IMR-90 (cell line): ENCODE measurements around the gene MTFR1L. TPM values are rescaled to one million over a fixed set of nuclear protein-coding genes. Genes with fewer than 3 reads are reported as not detected.

Experiments
- ATAC-seq: fragments of 200-7000 bp; cut with Tn5 transposase; 2 replicates; pipeline ENCODE4 v1.9.1; 2020; ENCODE audit warnings: low read depth, mild to moderate bottlenecking, moderate library complexity
- BruUV-seq: library from RNA; stranded (reverse); fragments of 400-500 nt; replicated peaks from 2 replicates; lab custom pipeline; 2021; lab: Mats Ljungman, UMichigan
- CTCF ChIA-PET: fragments of 300-600 bp; formaldehyde crosslinking; extraction: SDS; loops from one replicate; lab custom pipeline; 2021; ENCODE audit warnings: antibody characterized with exemption; lab: Yijun Ruan, JAX
- POLR2A ChIA-PET: fragments of 300-600 bp; sonication (Branson Sonifier 250); formaldehyde crosslinking; loops from one replicate; lab custom pipeline; 2022; ENCODE audit warnings: antibody characterized with exemption; ENCODE audit not compliant: unreplicated experiment; lab: Charles Lee
- DNase-seq: peaks from one replicate; pipeline ENCODE4 v3.0.0; 2013
- H2AFZ ChIP-seq: replicated peaks from 2 replicates; pipeline ENCODE3; 2013; ENCODE audit warnings: low read length, mild to moderate bottlenecking; ENCODE audit not compliant: poor library complexity
- H2AK5ac ChIP-seq: 2 replicates; pipeline ENCODE4 v1.6.1; 2013; ENCODE audit warnings: low read depth, low read length, inconsistent platforms
- H2AK9ac ChIP-seq: replicated peaks from 2 replicates; pipeline ENCODE3; 2013; ENCODE audit warnings: mild to moderate bottlenecking, low read depth, low read length, moderate library complexity; ENCODE audit not compliant: poor library complexity
- H2BK120ac ChIP-seq: 2 replicates; pipeline ENCODE4 v1.6.1; 2013; ENCODE audit warnings: low read depth, low read length, inconsistent platforms
- H2BK15ac ChIP-seq: 3 replicates; pipeline ENCODE4 v1.6.1; 2013; ENCODE audit warnings: low read depth, low read length, inconsistent platforms
- H2BK20ac ChIP-seq: 2 replicates; pipeline ENCODE4 v1.6.1; 2013; ENCODE audit warnings: low read depth, mild to moderate bottlenecking, inconsistent platforms, low read length, moderate library complexity
- H2BK5ac ChIP-seq: 2 replicates; pipeline ENCODE4 v1.6.1; 2013; ENCODE audit warnings: mild to moderate bottlenecking, low read depth, low read length, inconsistent platforms; ENCODE audit not compliant: poor library complexity, severe bottlenecking
- H3K14ac ChIP-seq: replicated peaks from 2 replicates; pipeline ENCODE4 v1.6.1; 2013; ENCODE audit warnings: low read depth, low read length, inconsistent platforms
- H3K18ac ChIP-seq: 2 replicates; pipeline ENCODE4 v1.6.1; 2013; ENCODE audit warnings: low read depth, low read length, control low read depth
- H3K23ac ChIP-seq: 2 replicates; pipeline ENCODE4 v1.6.1; 2013; ENCODE audit warnings: low read depth, low read length, inconsistent platforms
- H3K27ac ChIP-seq: 2 replicates; pipeline ENCODE4 v1.5.1; 2013; ENCODE audit warnings: mild to moderate bottlenecking, control low read depth, low read length; ENCODE audit not compliant: insufficient read depth
- H3K27me3 ChIP-seq: 2 replicates; pipeline ENCODE4 v1.6.1; 2013; ENCODE audit warnings: low read length; ENCODE audit not compliant: control insufficient read depth, insufficient read depth
- H3K36me3 ChIP-seq: 2 replicates; pipeline ENCODE4 v1.6.1; 2013; ENCODE audit warnings: low read length, mixed read lengths; ENCODE audit not compliant: control insufficient read depth, insufficient read depth
- H3K4ac ChIP-seq: 2 replicates; pipeline ENCODE4 v1.6.1; 2013; ENCODE audit warnings: low read depth, low read length, inconsistent platforms
- H3K4me1 ChIP-seq: 2 replicates; pipeline ENCODE4 v1.6.1; 2013; ENCODE audit warnings: low read length, mixed read lengths; ENCODE audit not compliant: control insufficient read depth, insufficient read depth
- H3K4me2 ChIP-seq: 2 replicates; pipeline ENCODE4 v1.6.1; 2013; ENCODE audit warnings: low read depth, mild to moderate bottlenecking, control low read depth, low read length, moderate library complexity
- H3K4me3 ChIP-seq: 2 replicates; pipeline ENCODE4 v1.5.1; 2013; ENCODE audit warnings: low read depth, mild to moderate bottlenecking, control low read depth, low read length, moderate library complexity; ENCODE audit not compliant: insufficient read depth
- H3K56ac ChIP-seq: 2 replicates; pipeline ENCODE4 v1.6.1; 2013; ENCODE audit warnings: low read length, inconsistent platforms; ENCODE audit not compliant: insufficient read depth; ENCODE audit errors: extremely low read depth
- H3K79me1 ChIP-seq, 2 experiments: 2 replicates each; pipeline ENCODE4 v1.6.1; 2013; ENCODE audit warnings: low read length in 2 of 2, inconsistent platforms in 1 of 2, low read depth in 1 of 2
- H3K9ac ChIP-seq: 2 replicates; pipeline ENCODE4 v1.6.1; 2013; ENCODE audit warnings: low read depth, low read length, control low read depth
- H3K9me1 ChIP-seq: 2 replicates; pipeline ENCODE4 v1.6.1; 2013; ENCODE audit warnings: low read length, inconsistent platforms; ENCODE audit not compliant: insufficient read depth
- H3K9me3 ChIP-seq: 2 replicates; pipeline ENCODE4 v1.6.1; 2013; ENCODE audit warnings: low read length; ENCODE audit not compliant: control insufficient read depth, insufficient read depth
- H4K20me1 ChIP-seq: 2 replicates; pipeline ENCODE4 v1.6.1; 2013; ENCODE audit warnings: low read length, inconsistent platforms; ENCODE audit not compliant: insufficient read depth
- H4K5ac ChIP-seq: 2 replicates; pipeline ENCODE4 v1.6.1; 2013; ENCODE audit warnings: mild to moderate bottlenecking, low read depth, low read length, control low read depth
- H4K8ac ChIP-seq, 2 experiments: 2 replicates each; pipeline ENCODE4 v1.6.1; 2013; ENCODE audit warnings: low read depth in 2 of 2, low read length in 2 of 2, control low read depth in 1 of 2, inconsistent platforms in 1 of 2
- H4K91ac ChIP-seq: 2 replicates; pipeline ENCODE4 v1.6.1; 2013; ENCODE audit warnings: low read depth, low read length, inconsistent platforms; ENCODE audit not compliant: insufficient read depth
- BHLHE40 ChIP-seq: fragments of 150-350 bp; IDR thresholded peaks from 2 replicates; pipeline ENCODE4 v1.6.1; 2016; ENCODE audit warnings: mild to moderate bottlenecking, low read depth, low read length
- CEBPB ChIP-seq: IDR thresholded peaks from 2 replicates; pipeline ENCODE4 v1.6.1; 2012; ENCODE audit warnings: low read depth, low read length, improper control_type of control experiment
- CHD1 ChIP-seq: IDR thresholded peaks from 2 replicates; pipeline ENCODE4 v1.6.1; 2012; ENCODE audit warnings: low read depth, low read length, improper control_type of control experiment
- FOS ChIP-seq: fragments of 150-350 bp; IDR thresholded peaks from 2 replicates; pipeline ENCODE4 v1.6.1; 2016; ENCODE audit warnings: low read depth, low read length
- MAFK ChIP-seq: IDR thresholded peaks from 2 replicates; pipeline ENCODE4 v1.6.1; 2012; ENCODE audit warnings: low read depth, low read length, improper control_type of control experiment
- MXI1 ChIP-seq: IDR thresholded peaks from 2 replicates; pipeline ENCODE4 v1.6.1; 2012; ENCODE audit warnings: low read depth, mild to moderate bottlenecking, low read length, moderate library complexity, borderline replicate concordance
- POLR2A ChIP-seq: IDR thresholded peaks from 2 replicates; pipeline ENCODE4 v1.6.1; 2012; ENCODE audit warnings: mild to moderate bottlenecking, low read depth, low read length
- RAD21 ChIP-seq: IDR thresholded peaks from 2 replicates; pipeline ENCODE4 v1.6.1; 2012; ENCODE audit warnings: low read length, improper control_type of control experiment
- RCOR1 ChIP-seq: IDR thresholded peaks from 2 replicates; pipeline ENCODE4 v1.6.1; 2012; ENCODE audit warnings: mild to moderate bottlenecking, low read length, improper control_type of control experiment; ENCODE audit not compliant: insufficient replicate concordance
- RFX5 ChIP-seq: IDR thresholded peaks from 2 replicates; pipeline ENCODE4 v1.8.0; 2012; ENCODE audit warnings: low read depth, mild to moderate bottlenecking, low read length, moderate library complexity
- SMC3 ChIP-seq: fragments of 150-350 bp; IDR thresholded peaks from 2 replicates; pipeline ENCODE4 v1.6.1; 2016; ENCODE audit warnings: low read depth, mild to moderate bottlenecking, antibody characterized with exemption, low read length, moderate library complexity
- WGBS, 2 experiments: methylation state at CpG; one replicate each; pipeline versions ENCODE4 v1.1.5 to v1.1.7; 2013; ENCODE audit warnings: missing lambda C conversion rate in 2 of 2; ENCODE audit not compliant: insufficient read length in 1 of 2; ENCODE audit errors: extremely low coverage in 2 of 2; 5-methylcytosine and 5-hydroxymethylcytosine counted together
- dilution Hi-C: fragments of 300-500 bp; cut with HindIII; formaldehyde crosslinking; loops from one replicate; pipeline ENCODE4 v1.14.3; 2018; ENCODE audit warnings: low sequenced_read_pairs; ENCODE audit not compliant: unreplicated experiment
- in situ Hi-C: fragments of 300-500 bp; cut with MboI; formaldehyde crosslinking; loops from 3 replicates; pipeline ENCODE4 v1.14.3; 2019; ENCODE audit warnings: low sequenced_read_pairs, inconsistent platforms, mixed read lengths
- intact Hi-C: fragments of 100-400 bp; cut with micrococcal nuclease; formaldehyde crosslinking; loops from 2 replicates; pipeline ENCODE4 v1.10.0; 2022
- polyA plus RNA-seq, 3 experiments: library from polyadenylated mRNA; depleted of rRNA; stranded (reverse); fragments of >200 nt; gene quantifications; 2 replicates each; pipeline ENCODE4 v1.2.3, GENCODE V29; 2012; ENCODE audit warnings: low replicate concordance in 1 of 3
- total RNA-seq: library from RNA; depleted of rRNA; stranded (reverse); fragments of >200 nt; gene quantifications from 2 replicates; pipeline ENCODE4 v1.2.3, GENCODE V29; 2012
- TF ChIP-seq, protein P1 (sequence below): conservative IDR thresholded peaks from 2 replicates; pipeline ENCODE4 v1.5.1; 2012; ENCODE audit warnings: mild to moderate bottlenecking, low read depth, low read length, improper control_type of control experiment
- TF ChIP-seq, protein P2 (sequence below): fragments of 150-350 bp; IDR thresholded peaks from 2 replicates; pipeline ENCODE4 v1.6.1; 2016; ENCODE audit warnings: low read depth, mild to moderate bottlenecking, low read length, moderate library complexity, borderline replicate concordance
- TF ChIP-seq, protein P3 (sequence below): fragments of 150-350 bp; IDR thresholded peaks from 2 replicates; pipeline ENCODE4 v1.6.1; 2017; ENCODE audit warnings: mild to moderate bottlenecking, antibody characterized with exemption, low read length, low read depth

Gene MTFR1L
- total and polyA plus RNA-seq, 2 of the 4 experiments (the other 2 are of a cell fraction): 69.1 to 69.7 TPM

DNA sequence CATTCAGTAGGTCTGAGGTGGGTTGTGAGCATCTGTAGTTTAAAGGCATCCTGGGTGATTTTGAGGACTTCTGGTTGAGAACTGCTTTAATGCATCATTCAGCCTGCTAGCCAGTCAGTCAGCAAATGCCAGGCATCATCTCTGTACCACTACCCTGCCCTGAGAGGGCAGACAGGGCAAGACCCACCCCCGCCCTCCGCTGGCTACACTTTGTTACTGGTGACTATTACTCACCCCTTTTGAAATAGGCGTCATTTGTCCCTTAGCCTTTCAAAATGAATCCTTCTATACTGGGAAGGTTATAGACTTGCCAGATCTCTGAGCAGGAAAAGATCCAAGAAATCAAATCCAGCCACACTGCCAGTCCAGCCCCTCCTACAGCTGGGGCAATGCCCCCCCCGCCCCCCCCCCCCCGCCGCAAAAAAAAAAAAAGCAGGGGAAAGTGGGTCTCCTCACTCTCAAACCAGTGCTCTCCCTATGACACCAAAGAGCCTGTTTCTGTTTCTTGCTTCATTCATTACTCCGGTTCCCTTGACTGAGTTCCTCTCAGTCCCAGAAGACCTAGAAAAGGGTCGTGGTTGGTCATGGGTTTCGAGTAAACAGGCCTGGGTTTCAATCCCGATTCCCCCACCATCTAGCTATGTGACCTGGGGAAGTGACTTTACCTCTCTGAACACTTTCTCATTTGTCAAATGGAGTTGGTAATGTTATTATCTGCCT lies 15.3 kb upstream of the MTFR1L start:
- H4K8ac ChIP-seq: no peak overlapping the region

More for the DNA sequence above, 15.3 kb upstream of the MTFR1L start:
- no TSS peak for BruUV-seq
- no peak overlapping the region for H3K56ac ChIP-seq
- H2BK120ac ChIP-seq: no peak overlapping the region
- H2AK5ac ChIP-seq: no peak overlapping the region
- no peak overlapping the region for H3K27ac ChIP-seq
- no peak overlapping the region for H2BK20ac ChIP-seq
- dilution Hi-C loops (no loop called here), in situ Hi-C loops (loop anchor here (25.0 kb wide), 2 partner anchors 392 to 567 kb away; partner anchors contain the start of genes RHCE, RSRP1 and SYF2), intact Hi-C loops (no loop called here)
- no peaks in the 10 kb centered on the region for H3K9me3 ChIP-seq
- no peak overlapping the region for H3K9ac ChIP-seq
- no peak for DNase-seq
- no CpG with 5 or more reads among the region's 10 CpGs for WGBS, 2 experiments
- H2BK5ac ChIP-seq: no peak overlapping the region
- no peak overlapping the region for H3K18ac ChIP-seq
- peaks cover 15% of the 10 kb centered on the region for H3K4me1 ChIP-seq
- peaks cover 9% of the 10 kb centered on the region for H3K9me1 ChIP-seq
- H2AK9ac ChIP-seq: no peak overlapping the region
- TF ChIP-seq BHLHE40 (no peak), CHD1 (no peak), CEBPB (no peak), MXI1 (no peak), RCOR1 (no peak), MAFK (no peak), RFX5 (no peak), RAD21 (no peak), POLR2A (no peak), FOS (no peak), SMC3 (no peak)
- TF ChIP-seq, protein P1, sequence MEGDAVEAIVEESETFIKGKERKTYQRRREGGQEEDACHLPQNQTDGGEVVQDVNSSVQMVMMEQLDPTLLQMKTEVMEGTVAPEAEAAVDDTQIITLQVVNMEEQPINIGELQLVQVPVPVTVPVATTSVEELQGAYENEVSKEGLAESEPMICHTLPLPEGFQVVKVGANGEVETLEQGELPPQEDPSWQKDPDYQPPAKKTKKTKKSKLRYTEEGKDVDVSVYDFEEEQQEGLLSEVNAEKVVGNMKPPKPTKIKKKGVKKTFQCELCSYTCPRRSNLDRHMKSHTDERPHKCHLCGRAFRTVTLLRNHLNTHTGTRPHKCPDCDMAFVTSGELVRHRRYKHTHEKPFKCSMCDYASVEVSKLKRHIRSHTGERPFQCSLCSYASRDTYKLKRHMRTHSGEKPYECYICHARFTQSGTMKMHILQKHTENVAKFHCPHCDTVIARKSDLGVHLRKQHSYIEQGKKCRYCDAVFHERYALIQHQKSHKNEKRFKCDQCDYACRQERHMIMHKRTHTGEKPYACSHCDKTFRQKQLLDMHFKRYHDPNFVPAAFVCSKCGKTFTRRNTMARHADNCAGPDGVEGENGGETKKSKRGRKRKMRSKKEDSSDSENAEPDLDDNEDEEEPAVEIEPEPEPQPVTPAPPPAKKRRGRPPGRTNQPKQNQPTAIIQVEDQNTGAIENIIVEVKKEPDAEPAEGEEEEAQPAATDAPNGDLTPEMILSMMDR: no peak
- TF ChIP-seq, protein P2, sequence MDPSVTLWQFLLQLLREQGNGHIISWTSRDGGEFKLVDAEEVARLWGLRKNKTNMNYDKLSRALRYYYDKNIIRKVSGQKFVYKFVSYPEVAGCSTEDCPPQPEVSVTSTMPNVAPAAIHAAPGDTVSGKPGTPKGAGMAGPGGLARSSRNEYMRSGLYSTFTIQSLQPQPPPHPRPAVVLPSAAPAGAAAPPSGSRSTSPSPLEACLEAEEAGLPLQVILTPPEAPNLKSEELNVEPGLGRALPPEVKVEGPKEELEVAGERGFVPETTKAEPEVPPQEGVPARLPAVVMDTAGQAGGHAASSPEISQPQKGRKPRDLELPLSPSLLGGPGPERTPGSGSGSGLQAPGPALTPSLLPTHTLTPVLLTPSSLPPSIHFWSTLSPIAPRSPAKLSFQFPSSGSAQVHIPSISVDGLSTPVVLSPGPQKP: no peak
- TF ChIP-seq, protein P3, sequence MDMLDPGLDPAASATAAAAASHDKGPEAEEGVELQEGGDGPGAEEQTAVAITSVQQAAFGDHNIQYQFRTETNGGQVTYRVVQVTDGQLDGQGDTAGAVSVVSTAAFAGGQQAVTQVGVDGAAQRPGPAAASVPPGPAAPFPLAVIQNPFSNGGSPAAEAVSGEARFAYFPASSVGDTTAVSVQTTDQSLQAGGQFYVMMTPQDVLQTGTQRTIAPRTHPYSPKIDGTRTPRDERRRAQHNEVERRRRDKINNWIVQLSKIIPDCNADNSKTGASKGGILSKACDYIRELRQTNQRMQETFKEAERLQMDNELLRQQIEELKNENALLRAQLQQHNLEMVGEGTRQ: no peak
- no peak for ATAC-seq
- no peak overlapping the region for H3K4me3 ChIP-seq
- peaks cover 28% of the 10 kb centered on the region; the same call in 1 of the 2 replicates for H3K36me3 ChIP-seq
- peaks cover 14% of the 10 kb centered on the region for H4K20me1 ChIP-seq
- H4K91ac ChIP-seq: no peak overlapping the region
- H3K4ac ChIP-seq: no peak overlapping the region
- no peak overlapping the region for H3K14ac ChIP-seq
- H2AFZ ChIP-seq: no peak overlapping the region
- no peaks in the 10 kb centered on the region for H3K27me3 ChIP-seq
- ChIA-PET POLR2A (no interaction called here), CTCF (no interaction called here)
- H3K23ac ChIP-seq: no peak overlapping the region
- H3K4me2 ChIP-seq: no peak overlapping the region
- H4K5ac ChIP-seq: no peak overlapping the region
- H2BK15ac ChIP-seq: no peak overlapping the region
- H3K79me1 ChIP-seq: peaks cover 28 to 43% of the 10 kb centered on the region in 2 experiments
